Neural progenitor cell (in vitro differentiated cells): Measurements from ENCODE around the gene HIVEP1. TPM values are rescaled to one million over a fixed set of nuclear protein-coding genes. Genes with fewer than 3 reads are reported as not detected.

ENCODE experiments used
- DNase-seq: peaks from one replicate; pipeline ENCODE4 v3.0.0-alpha.2; 2016; ENCODE audit warnings: low spot score
- H2AFZ ChIP-seq: fragments of 200-600 bp; sonication (generic); replicated peaks from 2 replicates; pipeline ENCODE4 v1.6.1; 2016; ENCODE audit warnings: antibody characterized with exemption
- H3F3A ChIP-seq: fragments of 200-600 bp; sonication (generic); 2 replicates; pipeline ENCODE4 v1.6.1; 2016; ENCODE audit warnings: antibody characterized with exemption, low read depth
- H3K27ac ChIP-seq: fragments of 200-600 bp; sonication (generic); 2 replicates; pipeline ENCODE4 v1.5.1; 2016; ENCODE audit warnings: mild to moderate bottlenecking
- H3K27me3 ChIP-seq: fragments of 200-600 bp; sonication (generic); 2 replicates; pipeline ENCODE4 v1.6.1; 2016; ENCODE audit warnings: mild to moderate bottlenecking, moderate library complexity
- H3K36me3 ChIP-seq: fragments of 200-600 bp; sonication (generic); 2 replicates; pipeline ENCODE4 v1.5.1; 2016
- H3K4me1 ChIP-seq: fragments of 200-600 bp; sonication (generic); 2 replicates; pipeline ENCODE4 v1.6.1; 2016; ENCODE audit warnings: mixed run types
- H3K4me2 ChIP-seq: fragments of 200-600 bp; sonication (generic); 2 replicates; pipeline ENCODE4 v1.6.1; 2016
- H3K4me3 ChIP-seq: fragments of 200-600 bp; sonication (generic); 2 replicates; pipeline ENCODE4 v1.5.1; 2016
- H3K79me2 ChIP-seq: fragments of 200-600 bp; sonication (generic); 2 replicates; pipeline ENCODE4 v1.6.1; 2016; ENCODE audit warnings: low read depth
- H3K9ac ChIP-seq: fragments of 200-600 bp; sonication (generic); 2 replicates; pipeline ENCODE4 v1.6.1; 2016
- H3K9me3 ChIP-seq: fragments of 200-600 bp; sonication (generic); 2 replicates; pipeline ENCODE4 v1.5.1; 2016; ENCODE audit warnings: low read depth
- H4K20me1 ChIP-seq: fragments of 200-600 bp; sonication (generic); 2 replicates; pipeline ENCODE4 v1.6.1; 2016; ENCODE audit warnings: low read depth
- H3K27ac Mint-ChIP-seq: 3 replicates; pipeline ENCODE4 v1.8.0; 2021; ENCODE audit warnings: mixed read lengths
- H3K27me3 Mint-ChIP-seq: 2 replicates; pipeline ENCODE4 v1.8.0; 2022; ENCODE audit warnings: low read depth, mild to moderate bottlenecking, inconsistent platforms, moderate library complexity, mixed read lengths; ENCODE audit not compliant: insufficient read depth
- H3K36me3 Mint-ChIP-seq: 3 replicates; pipeline ENCODE4 v1.8.0; 2021; ENCODE audit warnings: mixed read lengths
- H3K4me1 Mint-ChIP-seq: 3 replicates; pipeline ENCODE4 v1.8.0; 2021; ENCODE audit warnings: mixed read lengths
- H3K4me3 Mint-ChIP-seq: 3 replicates; pipeline ENCODE4 v1.8.0; 2021; ENCODE audit warnings: mild to moderate bottlenecking, moderate library complexity, mixed read lengths
- H3K9me3 Mint-ChIP-seq: 3 replicates; pipeline ENCODE4 v1.8.0; 2020; ENCODE audit warnings: mixed read lengths
- CTCF ChIP-seq: fragments of 200-600 bp; sonication (generic); IDR thresholded peaks from 2 replicates; pipeline ENCODE4 v1.5.1; 2017; ENCODE audit warnings: antibody characterized with exemption, mild to moderate bottlenecking
- EZH2 ChIP-seq: fragments of 200-600 bp; sonication (generic); IDR thresholded peaks from 2 replicates; pipeline ENCODE4 v1.6.1; 2017; ENCODE audit warnings: antibody characterized with exemption, mild to moderate bottlenecking, moderate library complexity
- EZH2phosphoT487 ChIP-seq: fragments of 200-600 bp; sonication (generic); IDR thresholded peaks from 2 replicates; pipeline ENCODE4 v1.6.1; 2017; ENCODE audit warnings: antibody characterized with exemption
- total RNA-seq: library from RNA; depleted of rRNA; stranded (reverse); fragments of >200 nt; gene quantifications from 2 replicates; pipeline ENCODE4 v1.2.3, GENCODE V29; 2015; ENCODE audit warnings: low replicate concordance

HIVEP1 gene
- total RNA-seq, 1 donor from 2014 or later, result 23.3 TPM

- Histone ChIP-seq H2AFZ (no peak overlapping the region), H3K4me2 (no peak overlapping the region), H3K27ac (no peak overlapping the region), H3K27me3 (no peaks in the 10 kb centered on the region), H3K79me2 (no peaks in the 10 kb centered on the region), H3F3A (peaks cover 3% of the 10 kb centered on the region), H3K36me3 (no peaks in the 10 kb centered on the region), H4K20me1 (no peaks in the 10 kb centered on the region), H3K9ac (no peak overlapping the region), H3K4me3 (no peak overlapping the region), H3K9me3 (no peaks in the 10 kb centered on the region), H3K4me1 (no peaks in the 10 kb centered on the region)
- TF ChIP-seq EZH2phosphoT487 (no peak), CTCF (no peak), EZH2 (no peak)
- no peak for DNase-seq
- H3K9me3 Mint-ChIP-seq, result no peaks in the 10 kb centered on the region
- H3K27me3 Mint-ChIP-seq, result peaks cover 2% of the 10 kb centered on the region
- H3K4me1 Mint-ChIP-seq, result no peaks in the 10 kb centered on the region
- no peaks in the 10 kb centered on the region for H3K36me3 Mint-ChIP-seq
- H3K27ac Mint-ChIP-seq, result no peak overlapping the region
- no peak overlapping the region for H3K4me3 Mint-ChIP-seq
Observed at GRCh38 chr6:11989386-11989785, 22.7 kb upstream of the HIVEP1 start.

DNA sequence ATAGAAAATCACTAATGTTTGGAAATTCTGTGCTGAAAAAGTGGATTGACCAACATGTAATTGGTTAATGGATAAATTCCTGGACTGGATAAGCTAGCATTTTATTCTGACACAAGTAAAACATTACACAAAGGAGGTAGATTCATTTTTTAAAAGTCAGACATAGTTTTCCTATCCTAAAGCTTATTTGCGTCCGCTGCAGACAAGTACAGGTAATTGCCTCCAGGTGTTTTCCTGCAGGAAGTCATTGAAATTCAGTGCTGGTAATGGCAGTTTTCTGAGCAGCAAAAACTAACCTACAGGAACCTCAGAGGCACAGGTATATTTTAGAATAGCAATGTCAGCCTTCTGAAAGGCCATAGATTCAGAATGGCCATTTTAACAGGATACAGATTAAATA, 20.0 kb upstream of the HIVEP1 start:
- no peak overlapping the region for H3K27ac ChIP-seq
- H3K4me1 ChIP-seq, result no peaks in the 10 kb centered on the region
- TF ChIP-seq EZH2, result no peak
- TF ChIP-seq EZH2phosphoT487, result no peak
- no peak for TF ChIP-seq CTCF
- H3K9ac ChIP-seq, result no peak overlapping the region
- no peaks in the 10 kb centered on the region for H3F3A ChIP-seq
- H3K27ac Mint-ChIP-seq, result no peak overlapping the region
- no peak overlapping the region for H3K4me3 ChIP-seq
- no peaks in the 10 kb centered on the region for H3K27me3 ChIP-seq
- H4K20me1 ChIP-seq, result no peaks in the 10 kb centered on the region
- H3K4me3 Mint-ChIP-seq, result no peak overlapping the region
- H3K27me3 Mint-ChIP-seq, result no peaks in the 10 kb centered on the region
- no peaks in the 10 kb centered on the region for H3K36me3 ChIP-seq
- H3K9me3 Mint-ChIP-seq, result no peaks in the 10 kb centered on the region
- no peaks in the 10 kb centered on the region for H3K4me1 Mint-ChIP-seq
- H3K9me3 ChIP-seq, result no peaks in the 10 kb centered on the region
- H3K79me2 ChIP-seq, result no peaks in the 10 kb centered on the region
- no peak for DNase-seq
- no peak overlapping the region for H3K4me2 ChIP-seq
- no peaks in the 10 kb centered on the region for H3K36me3 Mint-ChIP-seq
- H2AFZ ChIP-seq, result no peak overlapping the region

DNA sequence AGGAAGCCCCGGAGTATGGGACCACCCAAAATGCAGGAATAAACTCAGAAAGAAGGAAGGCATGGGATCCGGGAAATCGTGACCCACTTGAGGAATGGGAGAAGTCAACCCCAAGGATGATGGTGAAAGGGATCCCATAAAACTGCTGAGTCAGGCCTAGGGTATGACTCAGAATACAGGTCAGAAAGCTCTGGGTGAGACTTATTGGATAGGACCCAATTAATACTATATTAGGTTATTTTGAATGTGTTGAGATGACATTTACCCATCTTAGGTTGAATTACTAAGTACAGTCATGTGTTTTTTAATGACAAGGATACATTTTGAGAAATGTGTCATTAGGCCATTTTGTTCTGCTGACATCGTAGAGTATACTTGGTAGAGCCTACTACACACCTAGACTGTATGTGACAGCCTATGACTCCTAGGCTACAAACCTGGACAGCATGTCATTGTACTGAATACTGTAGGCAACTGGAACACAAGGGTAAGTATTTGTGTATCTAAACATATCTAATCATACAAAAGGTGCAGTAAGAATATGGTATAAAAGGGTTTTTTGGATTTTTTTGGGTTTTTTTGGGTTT, 17.1 kb upstream of the HIVEP1 start:
- no peak overlapping the region for H3K4me3 Mint-ChIP-seq
- no peaks in the 10 kb centered on the region for H3K9me3 Mint-ChIP-seq
- Histone ChIP-seq H3K9me3 (no peaks in the 10 kb centered on the region), H3K27me3 (no peaks in the 10 kb centered on the region), H3K36me3 (no peaks in the 10 kb centered on the region), H3K4me3 (no peak overlapping the region), H2AFZ (no peak overlapping the region), H3K4me1 (no peaks in the 10 kb centered on the region), H3K4me2 (no peak overlapping the region), H3K79me2 (no peaks in the 10 kb centered on the region), H3K27ac (no peak overlapping the region), H3F3A (no peaks in the 10 kb centered on the region), H4K20me1 (no peaks in the 10 kb centered on the region), H3K9ac (no peak overlapping the region)
- no peaks in the 10 kb centered on the region for H3K36me3 Mint-ChIP-seq
- TF ChIP-seq EZH2phosphoT487 (no peak), CTCF (no peak), EZH2 (no peak)
- H3K4me1 Mint-ChIP-seq, result no peaks in the 10 kb centered on the region
- no peak overlapping the region for H3K27ac Mint-ChIP-seq
- DNase-seq, result no peak
- no peaks in the 10 kb centered on the region for H3K27me3 Mint-ChIP-seq
